Activated naive CD4-positive, alpha-beta T cell treated with anti-CD3 and anti-CD28 coated beads for 36 hours (primary cell): ENCODE measurements around the gene USP2. TPM values are rescaled to one million over a fixed set of nuclear protein-coding genes. Genes with fewer than 3 reads are reported as not detected.

Source experiments
- CTCF ChIA-PET: fragments of 350-600 bp; sonication (Branson Sonifier 250); formaldehyde crosslinking; loops from one replicate; lab custom pipeline; 2021; ENCODE audit warnings: antibody characterized with exemption; lab: Charles Lee
- DNase-seq: peaks from one replicate; pipeline ENCODE4 v3.0.0-alpha.2; 2020
- H3K27ac Mint-ChIP-seq: one replicate; pipeline ENCODE4 v1.8.0; 2021; ENCODE audit warnings: mild to moderate bottlenecking, mixed read lengths
- H3K27me3 Mint-ChIP-seq: one replicate; pipeline ENCODE4 v1.8.0; 2021; ENCODE audit warnings: low read depth, mixed read lengths
- H3K36me3 Mint-ChIP-seq: one replicate; pipeline ENCODE4 v1.8.0; 2021; ENCODE audit warnings: low read depth, mixed read lengths
- H3K4me1 Mint-ChIP-seq: one replicate; pipeline ENCODE4 v1.8.0; 2021; ENCODE audit warnings: low read depth, mixed read lengths
- H3K4me3 Mint-ChIP-seq: one replicate; pipeline ENCODE4 v1.8.0; 2021; ENCODE audit warnings: mild to moderate bottlenecking, moderate library complexity, mixed read lengths
- H3K9me3 Mint-ChIP-seq: one replicate; pipeline ENCODE4 v1.8.0; 2021; ENCODE audit warnings: mixed read lengths
- intact Hi-C: fragments of 100-400 bp; cut with micrococcal nuclease; formaldehyde crosslinking; loops from one replicate; pipeline ENCODE4 v1.15.1; 2023
- total RNA-seq, 2 experiments: library from RNA; stranded (reverse); gene quantifications; one replicate each; pipeline ENCODE4 v1.2.3, GENCODE V29; 2021

The USP2 gene
- total RNA-seq, 2 experiments from 2014 or later, result 0.35 to 0.57 TPM

DNA sequence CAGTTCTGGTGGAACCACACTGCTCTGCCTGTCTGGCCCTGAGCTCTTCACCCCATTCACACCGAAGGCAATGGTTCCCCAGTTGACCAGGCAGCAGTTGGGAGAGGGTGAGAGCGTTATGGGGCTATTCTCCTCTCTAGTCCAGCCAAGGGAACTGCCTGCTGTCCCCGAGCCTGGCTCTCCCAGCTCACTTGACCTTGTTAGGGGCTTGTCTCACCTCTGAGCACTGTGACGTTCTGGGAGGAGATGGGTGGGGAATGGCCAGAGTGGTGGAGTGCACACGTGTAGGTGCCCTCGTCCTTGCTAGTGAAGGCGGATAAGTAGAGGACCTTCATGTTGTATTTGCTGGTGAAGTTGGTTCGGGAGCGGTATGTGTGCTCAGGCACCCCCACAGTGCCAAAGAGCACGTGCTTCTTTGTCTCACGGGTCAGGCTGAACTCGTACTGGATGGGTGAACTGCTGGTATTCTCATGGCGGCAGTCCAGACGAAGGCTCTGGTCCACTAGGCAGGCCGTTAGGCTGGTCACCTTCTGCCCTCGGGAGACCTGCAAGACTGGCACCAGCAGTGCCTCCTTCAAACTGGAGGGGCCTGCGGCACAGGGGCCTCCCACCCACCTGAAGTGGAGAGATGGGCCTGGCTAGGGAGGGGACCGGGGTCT is 38.5 kb upstream of the USP2 start:
- Mint-ChIP-seq H3K27ac (no peak overlapping the region), H3K4me1 (peaks cover 13% of the 10 kb centered on the region), H3K4me3 (no peak overlapping the region), H3K27me3 (peaks cover 42% of the 10 kb centered on the region), H3K9me3 (no peaks in the 10 kb centered on the region), H3K36me3 (no peaks in the 10 kb centered on the region)
- CTCF ChIA-PET, result interaction anchor here (0.6 kb wide), 1 partner anchor 1382 kb away, joined by 3 read pairs; no protein-coding TSS in a partner anchor
- intact Hi-C loops, result no loop called here
- no peak for DNase-seq

- no peaks in the 10 kb centered on the region for H3K9me3 Mint-ChIP-seq
- H3K27me3 Mint-ChIP-seq, result peaks cover 37% of the 10 kb centered on the region
- H3K27ac Mint-ChIP-seq, result no peak overlapping the region
- no peak overlapping the region for H3K4me3 Mint-ChIP-seq
- peaks cover 13% of the 10 kb centered on the region for H3K4me1 Mint-ChIP-seq
- CTCF ChIA-PET, result interaction anchor here (0.6 kb wide), 1 partner anchor 1382 kb away, joined by 3 read pairs; no protein-coding TSS in a partner anchor
- DNase-seq, result no peak
- H3K36me3 Mint-ChIP-seq, result no peaks in the 10 kb centered on the region
- intact Hi-C loops, result no loop called here
These were observed 37.8 kb upstream of the USP2 start for GRCh38 chr11:119419246-119419645.

DNA sequence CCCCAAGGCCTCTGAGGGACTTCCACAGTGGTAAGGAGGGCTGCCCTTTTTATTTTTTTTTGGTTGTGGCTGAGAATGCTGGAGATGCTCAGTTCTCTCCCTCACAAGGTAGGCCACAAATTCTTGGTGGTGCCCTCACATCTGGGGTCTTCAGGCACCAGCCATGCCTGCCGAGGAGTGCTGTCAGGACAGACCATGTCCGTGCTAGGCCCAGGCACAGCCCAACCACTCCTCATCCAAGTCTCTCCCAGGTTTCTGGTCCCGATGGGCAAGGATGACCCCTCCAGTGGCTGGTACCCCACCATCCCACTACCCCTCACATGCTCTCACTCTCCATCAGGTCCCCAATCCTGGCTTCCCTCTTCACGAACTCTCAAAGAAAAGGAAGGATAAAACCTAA is 37.3 kb upstream of the USP2 start:
- Mint-ChIP-seq H3K9me3 (no peaks in the 10 kb centered on the region), H3K4me1 (peaks cover 13% of the 10 kb centered on the region), H3K27ac (no peak overlapping the region), H3K36me3 (no peaks in the 10 kb centered on the region), H3K27me3 (peaks cover 32% of the 10 kb centered on the region), H3K4me3 (no peak overlapping the region)
- CTCF ChIA-PET, result no interaction called here
- intact Hi-C loops, result no loop called here
- no peak for DNase-seq

DNA sequence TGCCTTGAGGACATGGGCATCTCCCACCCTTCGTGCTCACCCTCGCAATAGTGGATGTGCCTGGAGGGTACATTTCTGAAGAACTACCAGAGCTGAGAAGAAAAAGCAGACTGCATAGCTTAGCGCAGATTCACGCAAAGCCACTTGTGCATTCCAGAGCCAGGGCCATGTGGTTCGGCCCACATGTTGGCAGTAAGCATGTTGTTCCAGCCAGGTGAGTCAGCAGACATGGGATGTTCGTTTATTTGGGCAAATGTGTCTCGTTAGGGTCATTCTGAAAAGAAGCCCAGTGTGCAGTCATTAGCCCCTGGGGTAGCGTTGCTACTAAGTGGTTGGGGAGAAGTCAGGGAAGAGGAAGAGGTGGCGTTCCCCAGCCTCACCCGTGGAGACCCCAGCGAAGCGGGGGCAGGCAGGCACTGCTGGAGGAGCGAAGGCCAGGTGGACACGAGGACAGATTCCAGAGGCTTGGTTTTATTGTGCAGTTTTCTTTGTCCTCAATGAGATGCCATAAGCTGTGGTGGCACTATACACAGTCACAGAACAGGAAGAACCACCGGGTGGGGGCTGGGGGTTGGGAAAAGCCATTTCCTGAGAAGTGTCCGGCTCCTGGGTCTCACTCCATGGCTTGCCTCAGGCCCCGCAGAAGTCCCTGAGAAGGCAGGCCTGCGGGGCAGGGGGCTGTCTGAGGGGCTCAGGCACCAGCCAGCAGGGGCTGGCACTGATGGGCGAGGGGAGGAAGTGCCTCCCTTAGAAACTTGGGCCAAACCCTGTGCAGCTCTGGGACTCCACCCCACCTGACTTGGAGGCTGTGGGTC is 36.4 kb upstream of the USP2 start:
- intact Hi-C loops, result no loop called here
- Mint-ChIP-seq H3K4me3 (no peak overlapping the region), H3K9me3 (no peaks in the 10 kb centered on the region), H3K27me3 (peaks cover 25% of the 10 kb centered on the region), H3K4me1 (peaks cover 11% of the 10 kb centered on the region), H3K36me3 (no peaks in the 10 kb centered on the region), H3K27ac (no peak overlapping the region)
- CTCF ChIA-PET, result interaction anchor here (0.6 to 0.9 kb wide), 2 partner anchors 57 to 753 kb away, joined by 3 to 5 read pairs; no protein-coding TSS in a partner anchor
- DNase-seq, result no peak

- intact Hi-C loops, result no loop called here
- no peak for DNase-seq
- Mint-ChIP-seq H3K36me3 (no peaks in the 10 kb centered on the region), H3K9me3 (peaks cover 3% of the 10 kb centered on the region), H3K27me3 (peaks cover 15% of the 10 kb centered on the region), H3K27ac (no peak overlapping the region), H3K4me3 (no peak overlapping the region), H3K4me1 (peaks cover 3% of the 10 kb centered on the region)
- CTCF ChIA-PET, result interaction anchor here (0.9 kb wide), 1 partner anchor 58 kb away, joined by 5 read pairs; no protein-coding TSS in a partner anchor
These were observed 35.4 kb upstream of the USP2 start for GRCh38 chr11:119416606-119417580.

- Mint-ChIP-seq H3K4me1 (no peaks in the 10 kb centered on the region), H3K36me3 (no peaks in the 10 kb centered on the region), H3K27me3 (peaks cover 9% of the 10 kb centered on the region), H3K27ac (no peak overlapping the region), H3K4me3 (no peak overlapping the region), H3K9me3 (peaks cover 3% of the 10 kb centered on the region)
- DNase-seq, result no peak
- CTCF ChIA-PET, result no interaction called here
- intact Hi-C loops, result no loop called here
These were observed 34.5 kb upstream of the USP2 start for GRCh38 chr11:119415966-119416365.

- no peaks in the 10 kb centered on the region for H3K4me1 Mint-ChIP-seq
- no peaks in the 10 kb centered on the region for H3K36me3 Mint-ChIP-seq
- H3K27me3 Mint-ChIP-seq, result peaks cover 8% of the 10 kb centered on the region
- CTCF ChIA-PET, result no interaction called here
- no peak overlapping the region for H3K4me3 Mint-ChIP-seq
- H3K27ac Mint-ChIP-seq, result no peak overlapping the region
- H3K9me3 Mint-ChIP-seq, result peaks cover 3% of the 10 kb centered on the region
- no peak for DNase-seq
- intact Hi-C loops, result no loop called here
These were observed 34.0 kb upstream of the USP2 start for GRCh38 chr11:119415517-119415916.

DNA sequence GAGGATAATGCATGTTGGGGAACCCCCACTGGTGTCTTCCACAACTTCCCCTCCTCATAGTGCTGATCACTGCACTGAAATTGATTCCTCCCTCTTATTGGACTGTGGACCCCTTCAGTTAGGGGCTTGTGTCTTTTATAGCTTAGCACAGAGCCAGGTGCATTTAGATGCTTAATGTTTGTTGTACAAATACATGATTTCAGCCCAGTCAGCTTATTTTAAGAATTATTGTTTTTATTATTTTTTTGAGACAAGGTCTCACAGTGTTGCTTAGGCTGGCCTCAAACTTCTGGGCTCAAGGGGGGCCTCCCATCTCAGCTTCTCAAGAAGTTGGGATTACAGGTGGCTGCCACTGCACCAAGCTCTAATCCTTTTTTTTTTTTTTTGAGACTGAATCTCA is 33.2 kb upstream of the USP2 start:
- Mint-ChIP-seq H3K4me3 (no peak overlapping the region), H3K9me3 (peaks cover 3% of the 10 kb centered on the region), H3K36me3 (no peaks in the 10 kb centered on the region), H3K27me3 (peaks cover under 1% of the 10 kb centered on the region), H3K27ac (no peak overlapping the region), H3K4me1 (no peaks in the 10 kb centered on the region)
- intact Hi-C loops, result no loop called here
- no peak for DNase-seq
- CTCF ChIA-PET, result interaction anchor here (0.7 to 1.2 kb wide), 3 partner anchors 9 to 694 kb away, joined by 3 to 5 read pairs (median 3); partner anchors contain the start of gene THY1

GRCh38 chr11:119414321-119414720 is 32.8 kb upstream of the USP2 start:
- Mint-ChIP-seq H3K27me3 (no peaks in the 10 kb centered on the region), H3K4me3 (no peak overlapping the region), H3K9me3 (peaks cover 3% of the 10 kb centered on the region), H3K27ac (no peak overlapping the region), H3K36me3 (no peaks in the 10 kb centered on the region), H3K4me1 (no peaks in the 10 kb centered on the region)
- CTCF ChIA-PET, result interaction anchor here (0.7 to 1.2 kb wide), 3 partner anchors 9 to 694 kb away, joined by 3 to 5 read pairs (median 3); partner anchors contain the start of gene THY1
- no peak for DNase-seq
- intact Hi-C loops, result no loop called here

GRCh38 chr11:119412072-119412471 is 30.6 kb upstream of the USP2 start:
- Mint-ChIP-seq H3K4me3 (no peak overlapping the region), H3K9me3 (peaks cover 3% of the 10 kb centered on the region), H3K36me3 (no peaks in the 10 kb centered on the region), H3K27ac (no peak overlapping the region), H3K4me1 (no peaks in the 10 kb centered on the region), H3K27me3 (no peaks in the 10 kb centered on the region)
- DNase-seq, result no peak
- intact Hi-C loops, result no loop called here
- CTCF ChIA-PET, result no interaction called here

DNA sequence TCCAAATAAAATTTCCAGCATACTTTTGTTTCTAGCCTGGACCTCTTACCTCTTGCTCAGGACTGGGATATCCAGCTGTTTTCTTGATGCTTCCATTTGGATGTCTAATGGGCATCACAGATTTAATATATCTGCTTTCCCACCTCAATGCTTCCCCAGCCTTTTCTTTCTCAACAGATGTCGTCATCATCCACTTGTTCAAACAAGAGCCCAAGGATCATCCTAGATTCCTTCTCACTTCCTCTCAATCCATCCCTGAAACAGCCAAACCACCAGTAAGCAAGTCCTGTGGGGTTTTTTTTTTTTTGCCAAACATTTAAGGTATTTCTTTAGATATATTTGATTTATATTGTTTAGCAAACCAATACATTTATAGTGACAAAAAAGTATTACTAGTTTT is 29.0 kb upstream of the USP2 start:
- DNase-seq, result no peak
- Mint-ChIP-seq H3K9me3 (peaks cover 3% of the 10 kb centered on the region), H3K4me1 (no peaks in the 10 kb centered on the region), H3K36me3 (no peaks in the 10 kb centered on the region), H3K27me3 (no peaks in the 10 kb centered on the region), H3K27ac (no peak overlapping the region), H3K4me3 (no peak overlapping the region)
- intact Hi-C loops, result no loop called here
- CTCF ChIA-PET, result interaction anchor here (1.0 kb wide), 1 partner anchor 54 kb away, joined by 3 read pairs; no protein-coding TSS in a partner anchor
